IMR-90 (cell line): ENCODE measurements around the gene MAP2K6. TPM values are rescaled to one million over a fixed set of nuclear protein-coding genes. Genes with fewer than 3 reads are reported as not detected.

Source experiments
- ATAC-seq: fragments of 200-7000 bp; cut with Tn5 transposase; 2 replicates; pipeline ENCODE4 v1.9.1; 2020; ENCODE audit warnings: low read depth, mild to moderate bottlenecking, moderate library complexity
- BruUV-seq: library from RNA; stranded (reverse); fragments of 400-500 nt; replicated peaks from 2 replicates; lab custom pipeline; 2021; lab: Mats Ljungman, UMichigan
- CTCF ChIA-PET: fragments of 300-600 bp; formaldehyde crosslinking; extraction: SDS; loops from one replicate; lab custom pipeline; 2021; ENCODE audit warnings: antibody characterized with exemption; lab: Yijun Ruan, JAX
- POLR2A ChIA-PET: fragments of 300-600 bp; sonication (Branson Sonifier 250); formaldehyde crosslinking; loops from one replicate; lab custom pipeline; 2022; ENCODE audit warnings: antibody characterized with exemption; ENCODE audit not compliant: unreplicated experiment; lab: Charles Lee
- DNase-seq: peaks from one replicate; pipeline ENCODE4 v3.0.0; 2013
- H2AFZ ChIP-seq: replicated peaks from 2 replicates; pipeline ENCODE3; 2013; ENCODE audit warnings: low read length, mild to moderate bottlenecking; ENCODE audit not compliant: poor library complexity
- H2AK5ac ChIP-seq: 2 replicates; pipeline ENCODE4 v1.6.1; 2013; ENCODE audit warnings: low read depth, low read length, inconsistent platforms
- H2AK9ac ChIP-seq: replicated peaks from 2 replicates; pipeline ENCODE3; 2013; ENCODE audit warnings: mild to moderate bottlenecking, low read depth, low read length, moderate library complexity; ENCODE audit not compliant: poor library complexity
- H2BK120ac ChIP-seq: 2 replicates; pipeline ENCODE4 v1.6.1; 2013; ENCODE audit warnings: low read depth, low read length, inconsistent platforms
- H2BK15ac ChIP-seq: 3 replicates; pipeline ENCODE4 v1.6.1; 2013; ENCODE audit warnings: low read depth, low read length, inconsistent platforms
- H2BK20ac ChIP-seq: 2 replicates; pipeline ENCODE4 v1.6.1; 2013; ENCODE audit warnings: low read depth, mild to moderate bottlenecking, inconsistent platforms, low read length, moderate library complexity
- H2BK5ac ChIP-seq: 2 replicates; pipeline ENCODE4 v1.6.1; 2013; ENCODE audit warnings: mild to moderate bottlenecking, low read depth, low read length, inconsistent platforms; ENCODE audit not compliant: poor library complexity, severe bottlenecking
- H3K14ac ChIP-seq: replicated peaks from 2 replicates; pipeline ENCODE4 v1.6.1; 2013; ENCODE audit warnings: low read depth, low read length, inconsistent platforms
- H3K18ac ChIP-seq: 2 replicates; pipeline ENCODE4 v1.6.1; 2013; ENCODE audit warnings: low read depth, low read length, control low read depth
- H3K23ac ChIP-seq: 2 replicates; pipeline ENCODE4 v1.6.1; 2013; ENCODE audit warnings: low read depth, low read length, inconsistent platforms
- H3K27ac ChIP-seq: 2 replicates; pipeline ENCODE4 v1.5.1; 2013; ENCODE audit warnings: mild to moderate bottlenecking, control low read depth, low read length; ENCODE audit not compliant: insufficient read depth
- H3K27me3 ChIP-seq: 2 replicates; pipeline ENCODE4 v1.6.1; 2013; ENCODE audit warnings: low read length; ENCODE audit not compliant: control insufficient read depth, insufficient read depth
- H3K36me3 ChIP-seq: 2 replicates; pipeline ENCODE4 v1.6.1; 2013; ENCODE audit warnings: low read length, mixed read lengths; ENCODE audit not compliant: control insufficient read depth, insufficient read depth
- H3K4ac ChIP-seq: 2 replicates; pipeline ENCODE4 v1.6.1; 2013; ENCODE audit warnings: low read depth, low read length, inconsistent platforms
- H3K4me1 ChIP-seq: 2 replicates; pipeline ENCODE4 v1.6.1; 2013; ENCODE audit warnings: low read length, mixed read lengths; ENCODE audit not compliant: control insufficient read depth, insufficient read depth
- H3K4me2 ChIP-seq: 2 replicates; pipeline ENCODE4 v1.6.1; 2013; ENCODE audit warnings: low read depth, mild to moderate bottlenecking, control low read depth, low read length, moderate library complexity
- H3K4me3 ChIP-seq: 2 replicates; pipeline ENCODE4 v1.5.1; 2013; ENCODE audit warnings: low read depth, mild to moderate bottlenecking, control low read depth, low read length, moderate library complexity; ENCODE audit not compliant: insufficient read depth
- H3K56ac ChIP-seq: 2 replicates; pipeline ENCODE4 v1.6.1; 2013; ENCODE audit warnings: low read length, inconsistent platforms; ENCODE audit not compliant: insufficient read depth; ENCODE audit errors: extremely low read depth
- H3K79me1 ChIP-seq, 2 experiments: 2 replicates each; pipeline ENCODE4 v1.6.1; 2013; ENCODE audit warnings: low read length in 2 of 2, inconsistent platforms in 1 of 2, low read depth in 1 of 2
- H3K9ac ChIP-seq: 2 replicates; pipeline ENCODE4 v1.6.1; 2013; ENCODE audit warnings: low read depth, low read length, control low read depth
- H3K9me1 ChIP-seq: 2 replicates; pipeline ENCODE4 v1.6.1; 2013; ENCODE audit warnings: low read length, inconsistent platforms; ENCODE audit not compliant: insufficient read depth
- H3K9me3 ChIP-seq: 2 replicates; pipeline ENCODE4 v1.6.1; 2013; ENCODE audit warnings: low read length; ENCODE audit not compliant: control insufficient read depth, insufficient read depth
- H4K20me1 ChIP-seq: 2 replicates; pipeline ENCODE4 v1.6.1; 2013; ENCODE audit warnings: low read length, inconsistent platforms; ENCODE audit not compliant: insufficient read depth
- H4K5ac ChIP-seq: 2 replicates; pipeline ENCODE4 v1.6.1; 2013; ENCODE audit warnings: mild to moderate bottlenecking, low read depth, low read length, control low read depth
- H4K8ac ChIP-seq, 2 experiments: 2 replicates each; pipeline ENCODE4 v1.6.1; 2013; ENCODE audit warnings: low read depth in 2 of 2, low read length in 2 of 2, control low read depth in 1 of 2, inconsistent platforms in 1 of 2
- H4K91ac ChIP-seq: 2 replicates; pipeline ENCODE4 v1.6.1; 2013; ENCODE audit warnings: low read depth, low read length, inconsistent platforms; ENCODE audit not compliant: insufficient read depth
- BHLHE40 ChIP-seq: fragments of 150-350 bp; IDR thresholded peaks from 2 replicates; pipeline ENCODE4 v1.6.1; 2016; ENCODE audit warnings: mild to moderate bottlenecking, low read depth, low read length
- CEBPB ChIP-seq: IDR thresholded peaks from 2 replicates; pipeline ENCODE4 v1.6.1; 2012; ENCODE audit warnings: low read depth, low read length, improper control_type of control experiment
- CHD1 ChIP-seq: IDR thresholded peaks from 2 replicates; pipeline ENCODE4 v1.6.1; 2012; ENCODE audit warnings: low read depth, low read length, improper control_type of control experiment
- CTCF ChIP-seq: conservative IDR thresholded peaks from 2 replicates; pipeline ENCODE4 v1.5.1; 2012; ENCODE audit warnings: mild to moderate bottlenecking, low read depth, low read length, improper control_type of control experiment
- ELK1 ChIP-seq: fragments of 150-350 bp; IDR thresholded peaks from 2 replicates; pipeline ENCODE4 v1.6.1; 2016; ENCODE audit warnings: low read depth, mild to moderate bottlenecking, low read length, moderate library complexity, borderline replicate concordance
- FOS ChIP-seq: fragments of 150-350 bp; IDR thresholded peaks from 2 replicates; pipeline ENCODE4 v1.6.1; 2016; ENCODE audit warnings: low read depth, low read length
- MAFK ChIP-seq: IDR thresholded peaks from 2 replicates; pipeline ENCODE4 v1.6.1; 2012; ENCODE audit warnings: low read depth, low read length, improper control_type of control experiment
- MAZ ChIP-seq: IDR thresholded peaks from 2 replicates; pipeline ENCODE4 v1.6.1; 2012; ENCODE audit warnings: low read depth, mild to moderate bottlenecking, low read length, improper control_type of control experiment, moderate library complexity, borderline replicate concordance
- MXI1 ChIP-seq: IDR thresholded peaks from 2 replicates; pipeline ENCODE4 v1.6.1; 2012; ENCODE audit warnings: low read depth, mild to moderate bottlenecking, low read length, moderate library complexity, borderline replicate concordance
- NFE2L2 ChIP-seq: fragments of 150-350 bp; IDR thresholded peaks from 2 replicates; pipeline ENCODE4 v1.6.1; 2016; ENCODE audit warnings: low read depth, mild to moderate bottlenecking, low read length
- POLR2A ChIP-seq: IDR thresholded peaks from 2 replicates; pipeline ENCODE4 v1.6.1; 2012; ENCODE audit warnings: mild to moderate bottlenecking, low read depth, low read length
- RAD21 ChIP-seq: IDR thresholded peaks from 2 replicates; pipeline ENCODE4 v1.6.1; 2012; ENCODE audit warnings: low read length, improper control_type of control experiment
- RFX5 ChIP-seq: IDR thresholded peaks from 2 replicates; pipeline ENCODE4 v1.8.0; 2012; ENCODE audit warnings: low read depth, mild to moderate bottlenecking, low read length, moderate library complexity
- SMC3 ChIP-seq: fragments of 150-350 bp; IDR thresholded peaks from 2 replicates; pipeline ENCODE4 v1.6.1; 2016; ENCODE audit warnings: low read depth, mild to moderate bottlenecking, antibody characterized with exemption, low read length, moderate library complexity
- USF2 ChIP-seq: fragments of 150-350 bp; IDR thresholded peaks from 2 replicates; pipeline ENCODE4 v1.6.1; 2017; ENCODE audit warnings: mild to moderate bottlenecking, antibody characterized with exemption, low read length, low read depth
- WGBS, 2 experiments: methylation state at CpG; one replicate each; pipeline versions ENCODE4 v1.1.5 to v1.1.7; 2013; ENCODE audit warnings: missing lambda C conversion rate in 2 of 2; ENCODE audit not compliant: insufficient read length in 1 of 2; ENCODE audit errors: extremely low coverage in 2 of 2; 5-methylcytosine and 5-hydroxymethylcytosine counted together
- dilution Hi-C: fragments of 300-500 bp; cut with HindIII; formaldehyde crosslinking; loops from one replicate; pipeline ENCODE4 v1.14.3; 2018; ENCODE audit warnings: low sequenced_read_pairs; ENCODE audit not compliant: unreplicated experiment
- in situ Hi-C: fragments of 300-500 bp; cut with MboI; formaldehyde crosslinking; loops from 3 replicates; pipeline ENCODE4 v1.14.3; 2019; ENCODE audit warnings: low sequenced_read_pairs, inconsistent platforms, mixed read lengths
- intact Hi-C: fragments of 100-400 bp; cut with micrococcal nuclease; formaldehyde crosslinking; loops from 2 replicates; pipeline ENCODE4 v1.10.0; 2022
- polyA plus RNA-seq, 3 experiments: library from polyadenylated mRNA; depleted of rRNA; stranded (reverse); fragments of >200 nt; gene quantifications; 2 replicates each; pipeline ENCODE4 v1.2.3, GENCODE V29; 2012; ENCODE audit warnings: low replicate concordance in 1 of 3
- total RNA-seq: library from RNA; depleted of rRNA; stranded (reverse); fragments of >200 nt; gene quantifications from 2 replicates; pipeline ENCODE4 v1.2.3, GENCODE V29; 2012

Gene MAP2K6
- total and polyA plus RNA-seq, 2 of the 4 experiments (the other 2 are of a cell fraction): 2.4 to 5.7 TPM

GRCh38 chr17:69418535-69418934 lies 4.0 kb downstream of the MAP2K6 start (continued):
- TF ChIP-seq SMC3 (no peak), RAD21 (no peak), CTCF (no peak)

GRCh38 chr17:69423450-69423849 lies 9.0 kb downstream of the MAP2K6 start:
- Histone ChIP-seq H3K4me1 (no peaks in the 10 kb centered on the region), H3K27ac (no peak overlapping the region), H3K4me2 (no peak overlapping the region), H3K79me1 (no peaks in the 10 kb centered on the region), H3K36me3 (no peaks in the 10 kb centered on the region), H4K8ac (no peak overlapping the region), H3K4ac (no peak overlapping the region), H2BK5ac (no peak overlapping the region), H2BK120ac (no peak overlapping the region), H2BK15ac (no peak overlapping the region), H4K20me1 (no peaks in the 10 kb centered on the region), H3K18ac (no peak overlapping the region), H2AK9ac (no peak overlapping the region), H2AK5ac (no peak overlapping the region), H3K9me1 (no peaks in the 10 kb centered on the region), H3K4me3 (no peak overlapping the region), H2BK20ac (no peak overlapping the region), H3K9ac (no peak overlapping the region), H3K9me3 (no peaks in the 10 kb centered on the region), H4K5ac (no peak overlapping the region), H3K23ac (no peak overlapping the region), H2AFZ (no peak overlapping the region), H3K14ac (no peak overlapping the region), H3K27me3 (no peaks in the 10 kb centered on the region), H4K91ac (no peak overlapping the region), H3K56ac (no peak overlapping the region)
- no TSS peak for BruUV-seq
- intact Hi-C loops: no loop called here
- 50% methylated on average over 2 of the region's 5 CpGs; no CpG with 5 or more reads in 1 of the 2 experiments for WGBS, 2 experiments
- in situ Hi-C loops: no loop called here
- ATAC-seq (no peak), DNase-seq (no peak)
- dilution Hi-C loops: no loop called here
- POLR2A ChIA-PET: no interaction called here
- CTCF ChIA-PET: interaction anchor here (1.0 to 1.2 kb wide), 2 partner anchors 28 to 100 kb away, joined by 3 read pairs; no protein-coding TSS in a partner anchor
- TF ChIP-seq MAFK: no peak
- TF ChIP-seq RFX5: no peak
- TF ChIP-seq ELK1: no peak
- no peak for TF ChIP-seq MXI1
- no peak for TF ChIP-seq NFE2L2
- TF ChIP-seq USF2: no peak
- no peak for TF ChIP-seq POLR2A
- no peak for TF ChIP-seq CHD1
- no peak for TF ChIP-seq BHLHE40
- TF ChIP-seq FOS: no peak
- no peak for TF ChIP-seq MAZ
- no peak for TF ChIP-seq SMC3
- TF ChIP-seq CEBPB: no peak
